AG10803 (cell line): ENCODE measurements around the gene TPRG1.

Experiments used
- DNase-seq: peaks from one replicate; pipeline ENCODE4 v3.0.0; 2010; ENCODE audit warnings: low read depth
- H3K4me3 ChIP-seq: 2 replicates; pipeline ENCODE4 v1.5.1; 2011; ENCODE audit warnings: mild to moderate bottlenecking, low read length, control low read depth
- TF ChIP-seq, protein P1 (sequence below): conservative IDR thresholded peaks from 2 replicates; pipeline ENCODE4 v1.5.1; 2011; ENCODE audit warnings: mild to moderate bottlenecking, low read length, control low read depth, inconsistent platforms

The TPRG1 gene

DNA sequence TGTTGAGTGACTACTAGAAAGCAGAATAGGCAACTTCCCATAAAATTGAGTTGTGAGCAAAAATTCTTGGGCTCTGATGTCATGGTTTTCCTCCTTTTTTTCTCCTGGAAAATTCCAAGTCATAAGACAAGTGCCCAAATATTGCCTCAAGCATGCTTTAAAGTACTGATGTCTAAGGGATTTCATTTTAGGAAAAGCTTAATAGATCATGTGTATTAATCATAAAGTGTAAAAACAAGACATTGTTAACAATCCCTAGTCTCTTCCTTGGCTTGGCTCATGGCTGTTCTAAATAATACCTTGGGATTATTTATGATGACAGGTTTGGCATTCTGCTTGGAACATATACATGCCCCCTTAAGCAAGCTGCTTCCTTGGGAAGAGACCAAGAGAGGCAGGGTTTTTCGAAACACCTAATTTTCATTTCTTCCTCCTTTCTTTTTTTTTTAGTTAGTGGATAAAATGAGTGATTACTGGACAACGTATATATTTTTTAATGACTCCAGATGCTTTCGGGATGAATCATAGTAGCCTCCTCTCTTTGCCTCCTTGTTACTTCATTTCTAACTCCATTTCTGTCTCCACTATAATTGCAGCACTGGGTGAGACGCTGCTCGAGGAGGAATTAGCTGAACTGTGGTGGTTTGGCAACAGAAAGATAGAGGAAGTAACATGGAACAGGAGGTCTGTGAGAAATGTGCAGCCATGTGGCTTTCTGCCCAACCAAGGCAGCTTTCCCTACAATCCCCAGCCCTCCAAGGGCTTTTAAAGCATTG lies 104.9 kb downstream of the TPRG1 start:
- TF ChIP-seq, protein P1, sequence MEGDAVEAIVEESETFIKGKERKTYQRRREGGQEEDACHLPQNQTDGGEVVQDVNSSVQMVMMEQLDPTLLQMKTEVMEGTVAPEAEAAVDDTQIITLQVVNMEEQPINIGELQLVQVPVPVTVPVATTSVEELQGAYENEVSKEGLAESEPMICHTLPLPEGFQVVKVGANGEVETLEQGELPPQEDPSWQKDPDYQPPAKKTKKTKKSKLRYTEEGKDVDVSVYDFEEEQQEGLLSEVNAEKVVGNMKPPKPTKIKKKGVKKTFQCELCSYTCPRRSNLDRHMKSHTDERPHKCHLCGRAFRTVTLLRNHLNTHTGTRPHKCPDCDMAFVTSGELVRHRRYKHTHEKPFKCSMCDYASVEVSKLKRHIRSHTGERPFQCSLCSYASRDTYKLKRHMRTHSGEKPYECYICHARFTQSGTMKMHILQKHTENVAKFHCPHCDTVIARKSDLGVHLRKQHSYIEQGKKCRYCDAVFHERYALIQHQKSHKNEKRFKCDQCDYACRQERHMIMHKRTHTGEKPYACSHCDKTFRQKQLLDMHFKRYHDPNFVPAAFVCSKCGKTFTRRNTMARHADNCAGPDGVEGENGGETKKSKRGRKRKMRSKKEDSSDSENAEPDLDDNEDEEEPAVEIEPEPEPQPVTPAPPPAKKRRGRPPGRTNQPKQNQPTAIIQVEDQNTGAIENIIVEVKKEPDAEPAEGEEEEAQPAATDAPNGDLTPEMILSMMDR, result no peak
- H3K4me3 ChIP-seq, result no peak overlapping the region
- peak; percentile 94 for DNase-seq

- DNase-seq, result no peak
- TF ChIP-seq, protein P1, result no peak
- no peak overlapping the region for H3K4me3 ChIP-seq
These were observed 105.9 kb downstream of the TPRG1 start for GRCh38 chr3:189277711-189278110.

- no peak for DNase-seq
- H3K4me3 ChIP-seq, result no peak overlapping the region
- TF ChIP-seq, protein P1, result no peak
These were observed 106.5 kb downstream of the TPRG1 start for GRCh38 chr3:189278221-189278620.

DNA sequence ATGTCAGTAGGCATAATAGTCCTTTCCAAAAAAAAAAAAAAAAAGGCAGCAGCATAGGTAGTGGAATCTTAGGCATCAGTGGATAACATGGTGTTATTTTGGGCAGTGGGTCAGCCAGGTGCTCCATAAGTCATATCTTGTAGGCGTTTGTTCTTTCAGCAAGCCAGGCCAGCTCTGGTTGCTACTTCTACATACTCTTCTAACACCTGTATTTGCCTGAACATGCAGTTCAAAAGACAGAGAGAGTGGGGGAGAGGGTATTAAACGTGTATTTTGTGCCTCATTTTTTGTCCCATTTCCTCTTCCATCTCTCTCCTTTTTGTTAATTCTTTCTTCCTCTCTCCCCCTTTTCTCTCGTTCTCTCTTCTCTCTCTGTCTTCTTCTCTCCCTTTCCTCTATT lies 110.4 kb downstream of the TPRG1 start:
- DNase-seq, result no peak
- TF ChIP-seq, protein P1, result no peak
- no peak overlapping the region for H3K4me3 ChIP-seq

DNA sequence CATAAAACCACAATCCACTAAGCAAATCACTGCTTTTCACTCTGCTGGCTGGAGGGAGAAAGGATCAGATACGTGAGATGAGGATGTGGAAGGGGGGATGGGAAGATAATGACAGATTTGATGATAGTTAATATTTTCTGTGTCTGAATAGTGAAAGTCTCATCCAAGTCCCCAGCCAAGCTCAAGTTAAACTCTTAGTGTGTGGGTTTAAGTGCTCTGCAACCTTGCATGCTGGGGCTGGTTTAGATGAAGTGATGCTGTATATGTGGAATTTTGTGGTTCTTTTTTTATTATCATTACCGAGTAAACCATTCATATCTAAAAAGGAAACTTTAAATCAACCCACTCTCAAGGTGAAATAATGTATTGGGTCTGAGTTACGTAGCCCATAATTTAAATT lies 111.0 kb downstream of the TPRG1 start:
- DNase-seq, result peak; percentile 22
- H3K4me3 ChIP-seq, result no peak overlapping the region
- TF ChIP-seq, protein P1, result no peak

- TF ChIP-seq, protein P1, result no peak
- H3K4me3 ChIP-seq, result no peak overlapping the region
- DNase-seq, result no peak
These were observed 114.4 kb downstream of the TPRG1 start for GRCh38 chr3:189286188-189286587.

GRCh38 chr3:189286916-189287315 lies 115.1 kb downstream of the TPRG1 start:
- no peak for DNase-seq
- H3K4me3 ChIP-seq, result no peak overlapping the region
- TF ChIP-seq, protein P1, result no peak
